CD4-positive, alpha-beta T cell treated with Interleukin-2 at 100 ng/mL for 4 hours (primary cell): ENCODE results near the gene SERPINE2.

ENCODE experiments used
- DNase-seq: peaks from one replicate; pipeline ENCODE4 v3.0.0-alpha.2; 2020; ENCODE audit warnings: low spot score

SERPINE2 gene

DNA sequence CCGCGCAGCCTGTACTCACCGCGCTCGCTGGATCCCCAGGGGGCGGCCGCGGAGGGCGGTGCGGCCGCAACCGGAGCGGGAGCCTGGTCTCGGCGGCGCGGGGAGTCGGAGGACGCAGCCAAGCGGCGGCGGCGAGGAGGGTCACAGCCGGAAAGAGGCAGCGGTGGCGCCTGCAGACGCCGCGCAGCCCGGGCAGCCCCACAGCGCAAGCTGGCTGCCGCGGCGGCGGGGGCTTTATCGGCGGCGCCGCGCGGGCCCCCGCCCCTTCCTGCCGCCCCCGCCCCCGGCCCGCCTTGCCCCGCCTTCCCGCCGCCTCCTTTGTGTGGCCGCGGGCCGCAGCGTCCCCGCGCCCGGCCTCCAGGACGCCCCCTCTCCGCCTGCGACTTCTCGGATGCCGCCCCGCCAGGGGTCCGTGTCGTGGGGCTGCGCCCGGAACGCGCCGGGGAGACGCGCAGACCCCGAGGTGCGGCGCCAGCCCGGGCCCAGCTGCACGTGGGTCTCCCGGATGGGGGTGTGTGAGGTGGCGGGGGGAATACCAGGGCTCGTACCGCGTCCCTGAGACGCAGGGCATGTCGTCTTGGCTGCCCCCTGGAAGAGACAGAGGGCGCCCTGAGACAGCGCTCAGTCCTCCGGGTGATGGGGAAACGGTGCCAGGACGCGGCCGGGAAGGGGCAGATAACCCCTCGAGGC, at the start of gene SERPINE2:
Gene SERPINE2 (minus strand): TSS at position 207 of the 690 bp plus-strand sequence. CDS start 37,386 bp downstream, outside the sequence.
- peak; percentile 7 for DNase-seq

DNA sequence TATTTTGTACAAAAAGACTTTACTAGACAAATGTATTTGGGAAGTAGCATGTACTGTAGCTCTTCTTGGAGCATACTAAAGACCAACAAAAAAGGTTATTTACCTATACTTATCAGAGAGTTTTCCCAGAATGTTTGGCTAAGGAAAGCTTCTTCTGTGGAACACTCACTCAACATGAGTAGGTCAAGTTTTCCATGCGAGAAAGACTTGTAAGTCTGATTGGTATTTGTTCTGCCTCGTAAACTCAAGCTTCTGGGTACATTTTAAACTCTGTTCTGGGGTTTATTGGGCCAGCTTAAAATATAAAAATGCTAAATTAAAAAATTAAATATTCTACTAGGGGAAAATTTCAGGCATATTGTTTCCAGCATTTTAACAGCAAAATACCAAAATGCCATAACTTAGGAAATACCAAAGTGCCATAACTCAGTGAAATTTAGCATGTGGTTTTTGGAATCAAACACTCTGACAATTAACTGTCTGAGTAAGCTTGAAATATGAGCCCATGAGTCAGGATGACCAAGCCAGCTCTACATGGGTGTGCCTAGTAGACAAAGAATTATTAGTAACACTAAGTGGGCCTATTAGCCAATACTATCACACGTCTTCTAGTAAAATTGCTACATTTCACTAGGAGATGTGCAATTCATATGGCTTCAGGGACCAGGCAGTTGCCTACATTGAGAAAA, 47.3 kb upstream of the SERPINE2 start:
- DNase-seq = no peak

- DNase-seq = no peak
These were observed 46.7 kb upstream of the SERPINE2 start for GRCh38 chr2:224085811-224086210.

DNA sequence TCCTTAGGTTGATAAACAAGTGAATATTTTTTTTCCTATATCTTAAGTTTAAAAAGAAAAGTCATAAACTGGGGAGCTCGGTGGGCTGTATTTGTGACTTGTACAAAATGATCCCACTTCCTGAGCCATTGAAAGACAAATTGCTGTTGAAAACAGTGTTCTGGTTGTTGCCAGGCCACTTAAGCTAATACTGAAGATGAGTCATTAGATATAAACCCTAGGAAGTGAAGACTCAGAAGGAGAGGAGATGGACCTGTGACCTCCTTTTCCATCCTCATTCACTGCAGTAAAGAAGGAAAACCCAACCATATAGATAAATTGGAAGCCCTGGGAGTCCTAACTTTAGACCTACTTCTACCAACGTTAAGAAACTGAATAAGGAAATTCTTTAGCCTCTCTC, 46.2 kb upstream of the SERPINE2 start:
- no peak for DNase-seq

DNA sequence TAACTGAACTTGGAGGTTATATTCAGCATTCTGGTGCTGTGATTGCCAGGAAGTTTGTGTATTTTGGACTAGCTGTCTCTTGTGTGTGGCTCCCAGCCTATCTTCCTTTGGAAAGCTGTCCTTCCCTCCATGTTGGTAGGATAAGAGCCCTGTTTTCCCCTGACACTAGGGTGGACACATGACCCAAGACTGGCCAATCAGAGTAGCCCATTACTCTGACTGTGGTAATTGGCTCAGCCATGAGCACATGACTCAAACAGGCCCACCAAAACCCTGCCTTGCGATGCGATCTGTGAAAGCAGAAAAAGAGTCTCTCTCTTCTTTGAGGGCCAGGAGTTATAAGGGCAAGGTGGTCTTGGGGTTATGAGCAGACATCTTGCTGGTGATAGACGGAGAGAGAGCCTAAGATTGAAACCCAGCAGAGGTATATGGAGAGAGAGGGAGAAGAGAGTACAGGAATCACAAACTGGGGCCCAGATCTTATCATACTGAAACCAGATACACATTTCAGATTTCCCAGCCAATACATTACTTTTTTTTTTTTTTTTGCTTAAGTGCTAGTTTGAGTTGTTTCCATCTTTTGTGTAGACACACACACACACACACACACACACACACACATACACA, 45.3 kb upstream of the SERPINE2 start:
- no peak for DNase-seq

DNA sequence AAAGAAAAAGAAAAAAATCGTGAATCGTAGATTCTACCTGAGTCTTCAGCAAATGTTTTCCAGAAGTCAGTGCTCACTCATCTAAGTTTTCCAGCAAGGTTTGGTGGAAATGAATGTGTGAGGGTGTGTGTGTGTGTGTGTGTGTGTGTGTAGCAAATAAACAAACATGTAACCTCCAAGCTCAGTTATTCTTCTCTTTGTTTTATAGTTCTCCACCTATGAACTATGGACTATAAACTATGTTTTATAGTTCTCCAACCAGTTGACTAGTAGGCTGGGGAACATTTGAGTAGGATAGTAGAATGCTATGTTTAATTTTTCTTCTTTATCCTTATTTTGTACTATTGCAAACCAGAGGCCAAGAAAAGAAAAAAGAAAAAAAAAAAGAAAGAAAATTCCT, 44.6 kb upstream of the SERPINE2 start:
- no peak for DNase-seq

- DNase-seq = no peak
These were observed 39.6 kb upstream of the SERPINE2 start for GRCh38 chr2:224078656-224079055.

- DNase-seq = no peak
These were observed 38.9 kb upstream of the SERPINE2 start for GRCh38 chr2:224077773-224078507.

GRCh38 chr2:224075588-224075987, 36.5 kb upstream of the SERPINE2 start:
- no peak for DNase-seq

DNA sequence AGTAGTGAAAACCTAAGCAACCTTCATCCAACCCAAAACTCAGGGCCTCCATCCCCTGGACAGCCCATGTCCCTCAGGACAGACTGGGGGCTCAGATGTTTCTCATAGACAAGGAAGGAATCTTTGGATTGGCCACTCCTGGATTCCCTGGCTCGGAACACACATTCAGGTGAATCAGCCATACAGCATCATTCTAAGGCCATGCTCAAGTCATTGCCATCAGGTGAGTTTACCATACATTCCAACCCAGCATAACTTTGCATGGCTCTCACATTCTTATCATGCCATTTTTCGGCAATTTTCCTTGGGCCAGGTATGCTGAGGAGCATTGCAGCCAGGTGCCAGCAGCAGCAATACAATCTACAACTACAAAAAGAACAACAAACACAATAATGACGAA, 34.6 kb upstream of the SERPINE2 start:
- no peak for DNase-seq

DNA sequence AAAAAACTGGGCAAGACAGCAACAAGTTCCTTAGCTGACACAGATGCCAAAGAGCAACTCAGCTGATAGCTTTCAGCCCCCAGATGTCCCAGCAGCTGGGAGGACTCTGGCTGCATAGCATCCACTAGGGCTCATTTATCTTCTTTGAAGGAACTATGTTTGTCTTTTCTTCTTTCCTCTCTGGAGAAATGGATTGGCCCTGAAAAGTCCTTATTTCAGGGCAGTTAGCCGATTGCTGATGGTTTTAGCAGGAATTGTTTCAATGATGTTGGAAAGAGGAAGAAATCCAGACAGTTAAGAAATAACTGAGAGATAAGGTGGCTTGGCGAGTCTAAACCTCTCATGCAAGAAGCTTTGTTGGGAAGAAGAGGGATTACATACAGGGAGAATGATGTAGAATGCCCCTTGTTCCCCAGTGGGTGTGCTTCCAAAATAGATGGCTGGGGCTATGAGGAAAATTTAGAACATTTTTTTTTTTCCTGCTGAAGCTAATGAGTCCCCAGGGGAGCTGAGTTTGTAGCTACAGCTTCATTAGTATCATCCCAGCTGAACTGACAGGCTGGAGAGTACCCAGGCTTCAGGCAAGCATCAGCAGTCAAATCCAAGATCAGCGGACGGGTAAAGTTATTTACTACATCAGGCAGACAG, 33.6 kb upstream of the SERPINE2 start:
- DNase-seq = no peak

- no peak for DNase-seq
These were observed 30.1 kb upstream of the SERPINE2 start for GRCh38 chr2:224069172-224069571.

DNA sequence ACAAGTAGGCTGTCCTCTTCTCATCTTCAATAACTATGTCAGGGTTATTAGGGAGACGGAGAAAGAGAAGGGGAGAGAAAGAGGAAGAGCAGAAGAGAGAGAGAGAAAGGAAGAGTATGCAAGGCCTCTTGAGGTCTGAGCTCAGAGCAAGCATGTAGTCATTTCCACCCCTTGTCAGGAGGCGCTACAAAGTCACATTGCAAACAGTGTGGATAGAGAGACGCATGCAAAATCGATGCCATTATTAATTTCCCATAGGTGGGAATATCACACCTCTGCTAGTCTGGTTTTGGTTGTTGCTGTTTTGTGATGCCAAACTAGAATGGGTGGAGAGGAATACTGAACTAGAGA, 24.2 kb upstream of the SERPINE2 start:
- DNase-seq = no peak

DNA sequence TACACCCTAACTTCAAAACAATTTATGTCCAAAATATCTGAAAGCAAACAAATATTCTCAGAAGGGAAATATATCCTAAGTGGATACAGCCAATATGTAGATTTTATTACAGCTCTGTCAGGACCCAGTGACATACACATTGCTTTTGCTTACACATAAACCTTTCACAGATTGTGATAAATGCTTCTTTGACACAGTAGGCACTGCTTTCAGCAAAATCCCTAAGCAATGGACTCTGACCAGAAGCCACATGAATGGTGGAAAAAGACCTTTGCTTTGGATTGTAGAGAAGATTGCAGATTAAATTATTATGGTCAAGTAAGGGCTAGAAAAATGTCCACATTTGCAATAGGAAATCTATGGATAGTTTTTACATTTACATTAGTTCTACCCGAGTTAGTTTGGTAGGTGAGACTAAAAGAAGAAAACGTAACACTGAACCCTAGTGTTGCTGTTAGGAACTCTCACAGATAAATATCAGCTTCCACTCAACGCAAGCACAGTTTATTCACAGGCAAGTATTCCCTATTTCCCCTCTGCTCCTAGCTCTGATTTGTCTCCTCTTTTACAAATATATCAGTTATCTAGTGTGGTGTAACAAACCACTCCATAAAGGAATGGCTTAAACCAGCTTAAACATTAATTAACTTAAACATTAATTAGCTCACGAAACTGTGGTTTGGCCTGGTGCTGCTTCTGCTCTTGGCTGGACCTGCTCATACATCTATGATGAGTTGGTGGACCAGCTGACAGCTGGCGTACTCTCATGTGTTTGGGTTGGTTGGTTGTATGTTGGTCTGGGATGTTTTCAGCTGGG, 23.6 kb upstream of the SERPINE2 start:
- DNase-seq = no peak

DNA sequence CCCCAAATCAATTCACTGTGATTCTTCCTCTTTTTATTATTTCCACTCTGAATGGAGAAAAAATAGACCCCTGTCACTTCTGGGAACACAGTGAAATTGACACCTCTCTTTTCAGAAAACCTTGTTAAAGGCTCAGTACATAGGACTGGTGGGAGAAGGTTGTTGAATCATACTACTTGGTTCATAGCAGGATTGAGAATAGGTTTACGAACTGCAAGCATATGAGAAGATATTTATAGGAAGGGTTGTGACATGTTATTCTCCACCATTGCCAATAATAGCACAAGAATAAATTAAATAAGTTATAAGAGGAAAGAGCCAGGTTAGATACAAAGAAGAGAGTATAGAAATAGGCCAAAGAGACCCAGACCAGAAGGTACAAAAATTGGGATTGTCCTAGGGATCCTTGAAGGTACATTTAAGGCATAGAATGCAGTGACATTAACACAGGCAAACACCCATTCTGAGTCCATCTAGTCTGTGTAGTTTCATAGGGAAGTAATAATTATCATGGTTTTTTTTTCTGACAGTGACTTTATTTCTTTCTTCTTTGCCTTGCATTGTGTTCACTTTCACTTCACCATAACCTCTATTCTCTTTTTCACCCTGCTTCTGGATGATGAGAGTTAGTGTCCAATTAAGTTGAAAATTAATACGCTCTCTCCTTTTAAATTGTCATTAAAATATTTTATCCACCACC, 21.8 kb upstream of the SERPINE2 start:
- DNase-seq = no peak

- no peak for DNase-seq
These were observed 20.1 kb upstream of the SERPINE2 start for GRCh38 chr2:224059178-224059577.

DNA sequence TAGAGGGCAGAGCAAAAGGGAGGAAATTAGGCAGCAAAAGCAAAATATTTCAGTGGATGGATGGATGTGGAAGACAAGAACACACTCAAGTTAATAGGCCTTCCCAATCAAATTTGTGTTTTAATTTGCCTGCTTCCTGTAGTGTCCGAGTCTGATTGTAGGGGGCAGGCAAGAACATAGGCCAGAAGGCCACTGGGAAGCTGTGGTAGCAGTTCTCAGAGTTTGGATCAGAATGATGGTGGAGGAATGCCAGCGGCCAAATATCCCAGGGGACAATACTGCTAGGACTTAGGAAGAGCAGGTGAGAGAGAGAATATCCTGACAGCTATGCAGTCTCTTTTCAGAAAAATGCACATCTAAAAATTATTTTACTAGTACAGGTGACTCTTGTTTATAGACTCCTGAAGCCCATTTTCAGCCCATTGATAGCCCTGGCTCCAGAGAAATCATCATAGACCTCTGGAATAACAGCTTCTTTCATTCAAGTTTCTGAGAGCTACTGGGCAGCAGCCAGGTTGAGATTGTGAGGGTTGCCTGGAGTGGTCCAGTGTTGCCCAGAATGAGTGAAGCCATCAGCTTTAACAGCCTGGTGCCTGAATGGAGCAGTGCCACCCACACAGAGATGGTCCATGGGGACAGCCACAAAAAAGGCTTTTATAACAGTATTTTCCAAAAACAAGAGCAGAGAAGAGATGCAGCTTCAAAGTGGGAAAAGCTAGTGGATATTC, 19.1 kb upstream of the SERPINE2 start:
- DNase-seq = no peak

- DNase-seq = no peak
These were observed 17.8 kb upstream of the SERPINE2 start for GRCh38 chr2:224056889-224057288.

- DNase-seq = no peak
These were observed 16.0 kb upstream of the SERPINE2 start for GRCh38 chr2:224055101-224055500.

- no peak for DNase-seq
These were observed 7.7 kb upstream of the SERPINE2 start for GRCh38 chr2:224046752-224047151.
